ENCODE data around the gene IGFLR1.

IGFLR1 gene

DNA sequence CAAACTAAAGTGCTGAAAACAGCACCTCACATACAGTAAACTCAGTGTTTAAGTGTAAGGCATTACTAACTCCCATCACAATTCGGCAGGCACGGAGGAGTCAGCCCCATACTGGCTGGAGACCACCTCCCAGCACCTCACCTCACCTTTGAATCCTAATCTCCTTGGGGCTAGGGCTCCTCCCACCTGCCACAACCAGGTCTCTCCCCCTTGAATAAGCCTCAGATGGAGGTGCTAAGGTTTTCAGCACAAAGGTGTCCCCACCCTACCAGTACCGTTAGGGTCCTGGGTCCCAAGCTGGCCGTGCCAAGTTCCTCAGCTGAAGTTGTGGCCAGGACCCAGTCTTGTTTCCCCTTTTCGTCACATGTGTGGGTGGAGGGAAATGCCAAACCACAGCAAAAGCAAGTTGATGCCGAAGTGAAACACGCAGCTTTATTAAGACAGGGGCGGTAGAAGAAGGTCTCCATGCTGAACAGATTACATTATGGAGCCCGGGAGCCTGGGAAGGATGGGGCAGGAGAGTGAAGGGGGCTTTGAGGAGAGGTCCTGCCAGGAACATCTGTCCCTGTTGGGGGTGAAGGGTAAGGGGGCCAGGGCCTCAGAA is at the start of gene IGFLR1:
Gene IGFLR1 (minus strand): TSS at position 332 of the 604 bp plus-strand sequence. CDS start 1,272 bp downstream, outside the sequence.
- TF ChIP-seq GATA3 (IDR thresholded peaks at IDR 0.05; ENCODE audit: low read depth, low read length) (no peak), GATA2 (IDR thresholded peaks at IDR 0.05; ENCODE audit: low read depth, low read length) (no peak)

DNA sequence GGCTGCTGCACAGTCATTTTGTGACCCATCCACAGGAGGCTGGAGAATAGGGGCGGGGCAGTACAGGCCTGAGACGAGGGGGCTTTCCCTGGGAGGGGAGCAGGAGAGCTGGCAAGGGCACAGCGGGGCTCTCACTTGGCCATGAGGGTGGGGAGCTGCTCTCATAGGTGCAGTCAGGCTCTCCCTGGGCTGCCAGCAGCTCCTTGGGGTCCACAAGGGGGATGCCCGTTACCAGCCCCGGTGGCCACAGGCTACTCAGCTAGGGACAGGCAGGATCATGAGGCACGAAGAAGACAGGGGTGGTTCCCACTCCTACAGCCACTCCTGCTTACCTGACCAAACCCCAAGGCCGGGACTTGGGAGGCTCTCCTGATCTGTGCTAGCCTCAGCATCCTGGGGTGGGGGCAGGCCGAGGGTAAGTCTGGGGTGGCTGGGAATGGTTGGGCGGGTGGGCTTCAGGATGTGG is 49.6 kb upstream of the IGFLR1 start:
- TF ChIP-seq GATA2 (IDR thresholded peaks at IDR 0.05; ENCODE audit: low read depth, low read length) (no peak), GATA3 (IDR thresholded peaks at IDR 0.05; ENCODE audit: low read depth, low read length) (no peak)

GRCh38 chr19:35790981-35791813 is 48.9 kb upstream of the IGFLR1 start:
- TF ChIP-seq GATA3 (IDR thresholded peaks at IDR 0.05; ENCODE audit: low read depth, low read length) (no peak), GATA2 (IDR thresholded peaks at IDR 0.05; ENCODE audit: low read depth, low read length) (no peak)

GRCh38 chr19:35789978-35790944 is 48.0 kb upstream of the IGFLR1 start:
- TF ChIP-seq GATA2 (IDR thresholded peaks at IDR 0.05; ENCODE audit: low read depth, low read length) (no peak), GATA3 (IDR thresholded peaks at IDR 0.05; ENCODE audit: low read depth, low read length) (no peak)

- TF ChIP-seq GATA2 (IDR thresholded peaks at IDR 0.05; ENCODE audit: low read depth, low read length) (no peak), GATA3 (IDR thresholded peaks at IDR 0.05; ENCODE audit: low read depth, low read length) (no peak)
These were observed 47.1 kb upstream of the IGFLR1 start for GRCh38 chr19:35789195-35789977.

- no peak for TF ChIP-seq GATA2 (IDR thresholded peaks at IDR 0.05; ENCODE audit: low read depth, low read length)
- TF ChIP-seq GATA3 (IDR thresholded peaks at IDR 0.05; ENCODE audit: low read depth, low read length): no peak
These were observed 46.1 kb upstream of the IGFLR1 start for GRCh38 chr19:35788205-35788960.

DNA sequence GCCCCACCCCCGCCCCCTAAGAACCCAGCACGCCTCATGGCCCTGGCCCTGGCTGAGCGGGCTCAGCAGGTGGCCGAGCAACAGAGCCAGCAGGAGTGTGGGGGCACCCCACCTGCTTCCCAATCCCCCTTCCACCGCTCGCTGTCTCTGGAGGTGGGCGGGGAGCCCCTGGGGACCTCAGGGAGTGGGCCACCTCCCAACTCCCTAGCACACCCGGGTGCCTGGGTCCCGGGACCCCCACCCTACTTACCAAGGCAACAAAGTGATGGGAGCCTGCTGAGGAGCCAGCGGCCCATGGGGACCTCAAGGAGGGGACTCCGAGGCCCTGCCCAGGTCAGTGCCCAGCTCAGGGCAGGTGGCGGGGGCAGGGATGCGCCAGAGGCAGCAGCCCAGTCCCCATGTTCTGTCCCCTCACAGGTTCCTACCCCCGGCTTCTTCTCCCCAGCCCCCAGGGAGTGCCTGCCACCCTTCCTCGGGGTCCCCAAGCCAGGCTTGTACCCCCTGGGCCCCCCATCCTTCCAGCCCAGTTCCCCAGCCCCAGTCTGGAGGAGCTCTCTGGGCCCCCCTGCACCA is 45.1 kb upstream of the IGFLR1 start:
- TF ChIP-seq GATA2 (IDR thresholded peaks at IDR 0.05; ENCODE audit: low read depth, low read length) (no peak), GATA3 (IDR thresholded peaks at IDR 0.05; ENCODE audit: low read depth, low read length) (no peak)

- no peak for TF ChIP-seq GATA3 (IDR thresholded peaks at IDR 0.05; ENCODE audit: low read depth, low read length)
- no peak for TF ChIP-seq GATA2 (IDR thresholded peaks at IDR 0.05; ENCODE audit: low read depth, low read length)
These were observed 44.3 kb upstream of the IGFLR1 start for GRCh38 chr19:35786299-35787160.

- TF ChIP-seq GATA3 (IDR thresholded peaks at IDR 0.05; ENCODE audit: low read depth, low read length): no peak
- TF ChIP-seq GATA2 (IDR thresholded peaks at IDR 0.05; ENCODE audit: low read depth, low read length): no peak
These were observed 43.0 kb upstream of the IGFLR1 start for GRCh38 chr19:35785339-35785627.

DNA sequence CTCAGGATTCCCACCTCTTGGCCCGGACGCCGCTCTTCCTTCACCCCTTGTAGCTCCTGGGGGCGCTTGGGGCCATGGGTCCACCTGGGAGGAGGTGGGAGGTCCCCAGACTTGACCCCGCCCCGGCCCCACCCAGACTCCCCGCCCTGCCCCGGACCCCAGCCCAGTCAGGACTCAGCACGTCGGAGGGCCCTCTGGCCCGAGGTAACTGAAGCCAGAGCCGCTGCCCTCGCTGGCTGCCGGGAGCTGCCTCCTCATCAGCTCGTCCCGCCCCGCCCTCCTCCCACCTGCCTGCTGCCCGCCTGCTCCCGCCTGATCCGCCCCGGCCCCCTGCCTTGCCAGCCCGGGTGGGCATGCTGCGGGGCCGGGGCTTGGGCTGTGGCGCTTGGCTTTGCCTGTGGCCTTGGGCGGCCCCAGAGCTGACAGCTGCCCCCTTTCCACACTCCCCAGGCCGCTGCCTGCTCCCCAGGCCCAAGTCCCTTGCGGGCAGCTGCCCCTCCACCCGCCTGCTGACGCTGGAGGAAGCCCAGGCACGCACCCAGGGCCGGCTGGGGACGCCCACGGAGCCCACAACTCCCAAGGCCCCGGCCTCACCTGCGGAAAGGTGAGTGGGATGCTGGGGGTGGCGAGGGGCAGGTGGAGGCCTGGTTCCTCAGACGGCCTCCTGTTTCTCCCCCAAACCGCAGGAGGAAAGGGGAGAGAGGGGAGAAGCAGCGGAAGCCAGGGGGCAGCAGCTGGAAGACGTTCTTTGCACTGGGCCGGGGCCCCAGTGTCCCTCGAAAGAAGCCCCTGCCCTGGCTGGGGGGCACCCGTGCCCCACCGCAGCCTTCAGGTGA is 42.5 kb upstream of the IGFLR1 start:
- no peak for TF ChIP-seq GATA2 (IDR thresholded peaks at IDR 0.05; ENCODE audit: low read depth, low read length)
- no peak for TF ChIP-seq GATA3 (IDR thresholded peaks at IDR 0.05; ENCODE audit: low read depth, low read length)
